Measurements from ENCODE around the gene GPN2. TPM values are rescaled to one million over a fixed set of nuclear protein-coding genes. Genes with fewer than 3 reads are reported as not detected.
A peak's percentile ranks its signal among the peaks of the same experiment; 100 is the strongest.

GPN2 gene
- polyA plus RNA-seq (2011; rRNA removed), result 18.1 and 23.6 TPM in 2 replicates
- 22.9 and 27.6 TPM in 2 replicates for polyA plus RNA-seq (2012; cell fraction: cytosol; rRNA removed)
- polyA plus RNA-seq (2012; cell fraction: nucleus; rRNA removed), result 14.7 and 24.0 TPM in 2 replicates
- 16.9 to 18.3 TPM (median 18.1 TPM) in 3 replicates for polyA plus RNA-seq (2017; fragmentation: RNase III; extraction: RNeasy Plus Mini Kit Qiagen cat#74134 plus additional on column Dnase treatment)
- polyA minus RNA-seq (2011; rRNA and poly(A)+ RNA removed), result 26.7 and 42.9 TPM in 2 replicates

GRCh38 chr1:26889551-26890466 is at the start of gene GPN2:
Gene GPN2 (minus strand): TSS chr1:26890283. CDS start chr1:26890096, 187 bp downstream.
- FAIRE-seq (no peak), DNase-seq (ENCODE audit: low read depth in 1 of 2, low spot score in 1 of 2) (peak; percentile 71 to 75), ATAC-seq (peak; percentile 94 to 96)
- Histone ChIP-seq H3K4me2 (peak within 1 kb of the TSS; percentile 87), H3K4me1 (peaks cover 9% of the 10 kb centered on the region; the same call in 2 of the 3 replicates), H3K9me3 (no peaks in the 10 kb centered on the region), H3K27ac (peak within 1 kb of the TSS; percentile 88 to 90), H3K4me3 (peak within 1 kb of the TSS; percentile 88)
- POLR2A ChIA-PET, result interaction anchor here (0.6 to 2.0 kb wide), 8 partner anchors 10 to 388 kb away, joined by 3 to 14 read pairs (median 4); partner anchors contain the start of gene GPATCH3
- WGBS (ENCODE audit: missing lambda C conversion rate), result 3% methylated on average over 38 of the region's 89 CpGs
- CTCF ChIA-PET, result interaction anchor here (0.6 to 3.0 kb wide), 7 partner anchors 11 to 288 kb away, joined by 3 to 14 read pairs (median 4); no protein-coding TSS in a partner anchor
- 0 out of 2 replicates have a peak, but pooled peaks have one; percentile 20 for TF ChIP-seq TFCP2L1 (CRISPR knock-in tag; IDR thresholded peaks at IDR 0.05)
- no peak for TF ChIP-seq NPAS2 (CRISPR knock-in tag; IDR thresholded peaks at IDR 0.05; ENCODE audit: borderline replicate concordance)
- TF ChIP-seq, protein P1, sequence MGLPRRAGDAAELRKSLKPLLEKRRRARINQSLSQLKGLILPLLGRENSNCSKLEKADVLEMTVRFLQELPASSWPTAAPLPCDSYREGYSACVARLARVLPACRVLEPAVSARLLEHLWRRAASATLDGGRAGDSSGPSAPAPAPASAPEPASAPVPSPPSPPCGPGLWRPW (IDR thresholded peaks at IDR 0.05), result no peak
- peak in 1 of 2 experiments; percentile 70; a peak in 4 of 5 replicates for TF ChIP-seq JUN (IDR thresholded peaks at IDR 0.05)
- no peak for TF ChIP-seq KDM1A (IDR thresholded peaks at IDR 0.05; ENCODE audit: low read depth)
- no peak for TF ChIP-seq TP53 (CRISPR knock-in tag; IDR thresholded peaks at IDR 0.05)
- TF ChIP-seq BCL3 (IDR thresholded peaks at IDR 0.05), result peak; percentile 58; the same call in 1 of the 3 replicates
- TF ChIP-seq ZFP36 (IDR thresholded peaks at IDR 0.05; ENCODE audit: borderline replicate concordance, partially characterized antibody), result no peak
- no peak for TF ChIP-seq RARB (CRISPR knock-in tag; IDR thresholded peaks at IDR 0.05)
- TF ChIP-seq, protein P2, sequence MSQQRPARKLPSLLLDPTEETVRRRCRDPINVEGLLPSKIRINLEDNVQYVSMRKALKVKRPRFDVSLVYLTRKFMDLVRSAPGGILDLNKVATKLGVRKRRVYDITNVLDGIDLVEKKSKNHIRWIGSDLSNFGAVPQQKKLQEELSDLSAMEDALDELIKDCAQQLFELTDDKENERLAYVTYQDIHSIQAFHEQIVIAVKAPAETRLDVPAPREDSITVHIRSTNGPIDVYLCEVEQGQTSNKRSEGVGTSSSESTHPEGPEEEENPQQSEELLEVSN (IDR thresholded peaks at IDR 0.05; ENCODE audit: borderline replicate concordance, low read depth), result no peak
- TF ChIP-seq HDAC2 (IDR thresholded peaks at IDR 0.05), result no peak
- no peak for TF ChIP-seq HMGXB4 (CRISPR knock-in tag; IDR thresholded peaks at IDR 0.05; ENCODE audit: borderline replicate concordance)
- TF ChIP-seq ELK1 (IDR thresholded peaks at IDR 0.05; ENCODE audit: low read depth, low read length), result no peak
- no peak for TF ChIP-seq MAFK (IDR thresholded peaks at IDR 0.05; ENCODE audit: partially characterized antibody)
- peak; percentile 25; the same call in 1 of the 2 replicates for TF ChIP-seq PHF8 (IDR thresholded peaks at IDR 0.05; ENCODE audit: borderline replicate concordance, low read depth)
- peak; percentile 46 for TF ChIP-seq POLR2A (IDR thresholded peaks at IDR 0.05; ENCODE audit: low read length)
- no peak for TF ChIP-seq FOSL2 (IDR thresholded peaks at IDR 0.05)
- no peak for TF ChIP-seq FOSL2 (CRISPR knock-in tag; IDR thresholded peaks at IDR 0.05)
- TF ChIP-seq HOXA7 (CRISPR knock-in tag; IDR thresholded peaks at IDR 0.05), result no peak
- no peak for TF ChIP-seq CHD4 (IDR thresholded peaks at IDR 0.05; ENCODE audit: borderline replicate concordance)
- no peak for TF ChIP-seq ZNF302 (CRISPR knock-in tag; IDR thresholded peaks at IDR 0.05)
- TF ChIP-seq CBX2 (IDR thresholded peaks at IDR 0.05; ENCODE audit: borderline replicate concordance, low read depth), result no peak
- no peak for TF ChIP-seq RFX5 (IDR thresholded peaks at IDR 0.05)
- no peak for TF ChIP-seq RAD21 (conservative IDR thresholded peaks at IDR 0.05 in 1 of 2, IDR thresholded peaks at IDR 0.05 in 1 of 2)
- no peak for TF ChIP-seq HOXB13 (CRISPR knock-in tag; IDR thresholded peaks at IDR 0.05; ENCODE audit: low read depth)
- TF ChIP-seq RNF2 (IDR thresholded peaks at IDR 0.05; ENCODE audit: borderline replicate concordance, low read depth), result no peak
- TF ChIP-seq BHLHE40 (IDR thresholded peaks at IDR 0.05; ENCODE audit: low read depth, low read length), result no peak
- no peak for TF ChIP-seq FOXS1 (CRISPR knock-in tag; IDR thresholded peaks at IDR 0.05)
- TF ChIP-seq RCOR1 (IDR thresholded peaks at IDR 0.05; ENCODE audit: low read depth, low read length), result no peak
- peak; percentile 33; the same call in 1 of the 2 replicates for TF ChIP-seq MAX (IDR thresholded peaks at IDR 0.05)
- no peak for TF ChIP-seq EHMT2 (IDR thresholded peaks at IDR 0.05; ENCODE audit: low read depth)
- TF ChIP-seq HOXB5 (CRISPR knock-in tag; IDR thresholded peaks at IDR 0.05), result no peak
- TF ChIP-seq POLR2AphosphoS2 (conservative IDR thresholded peaks at IDR 0.05; ENCODE audit: low read length), result peak; percentile 71; the same call in 1 of the 2 replicates
- no peak for TF ChIP-seq CBX8 (IDR thresholded peaks at IDR 0.05)
